Fibroblast of skin of left quadriceps (primary cell): ENCODE results near the gene GADD45A.
A peak's percentile ranks its signal among the peaks of the same experiment; 100 is the strongest.
"Not testable (repeated sequence)": the region's sequence is repeated elsewhere in the genome, so short reads cannot be mapped to it uniquely, and the experiment has no call there.

Source experiments
- DNase-seq, 2 experiments: peaks; one replicate each; pipeline ENCODE4 v3.0.0-alpha.2; 2013; ENCODE audit warnings: low read depth in 2 of 2

GADD45A gene

DNA sequence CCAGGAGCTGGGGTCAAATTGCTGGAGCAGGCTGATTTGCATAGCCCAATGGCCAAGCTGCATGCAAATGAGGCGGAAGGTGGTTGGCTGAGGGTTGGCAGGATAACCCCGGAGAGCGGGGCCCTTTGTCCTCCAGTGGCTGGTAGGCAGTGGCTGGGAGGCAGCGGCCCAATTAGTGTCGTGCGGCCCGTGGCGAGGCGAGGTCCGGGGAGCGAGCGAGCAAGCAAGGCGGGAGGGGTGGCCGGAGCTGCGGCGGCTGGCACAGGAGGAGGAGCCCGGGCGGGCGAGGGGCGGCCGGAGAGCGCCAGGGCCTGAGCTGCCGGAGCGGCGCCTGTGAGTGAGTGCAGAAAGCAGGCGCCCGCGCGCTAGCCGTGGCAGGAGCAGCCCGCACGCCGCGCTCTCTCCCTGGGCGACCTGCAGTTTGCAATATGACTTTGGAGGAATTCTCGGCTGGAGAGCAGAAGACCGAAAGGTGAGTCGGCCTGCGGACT, at the start of gene GADD45A:
TSS of gene GADD45A (plus strand) at position 135 of the 491 bp plus-strand sequence. CDS start at position 429, 294 bp downstream.
- peak; percentile 99 for DNase-seq

DNA sequence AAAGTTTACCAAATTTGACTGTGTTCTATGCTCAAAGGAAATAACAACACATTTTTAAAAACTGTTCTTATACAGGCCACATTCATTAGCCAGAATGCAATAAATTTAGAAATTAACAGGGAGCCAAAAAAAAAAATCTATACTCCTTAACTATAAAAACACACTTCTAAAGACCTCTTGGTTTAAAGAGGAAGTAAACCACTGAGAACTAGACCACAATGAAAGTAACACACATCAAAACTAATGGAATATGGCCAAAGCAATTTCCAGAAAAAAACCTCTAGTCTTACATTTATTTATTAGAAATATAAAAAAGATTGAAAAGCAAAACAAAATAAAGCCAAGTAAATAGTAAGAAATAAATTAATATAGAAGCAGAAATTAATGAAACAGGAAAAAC, 48.9 kb upstream of the GADD45A start:
- no peak for DNase-seq

- DNase-seq = no peak
Observed at GRCh38 chr1:67639361-67639760, 45.6 kb upstream of the GADD45A start.

DNA sequence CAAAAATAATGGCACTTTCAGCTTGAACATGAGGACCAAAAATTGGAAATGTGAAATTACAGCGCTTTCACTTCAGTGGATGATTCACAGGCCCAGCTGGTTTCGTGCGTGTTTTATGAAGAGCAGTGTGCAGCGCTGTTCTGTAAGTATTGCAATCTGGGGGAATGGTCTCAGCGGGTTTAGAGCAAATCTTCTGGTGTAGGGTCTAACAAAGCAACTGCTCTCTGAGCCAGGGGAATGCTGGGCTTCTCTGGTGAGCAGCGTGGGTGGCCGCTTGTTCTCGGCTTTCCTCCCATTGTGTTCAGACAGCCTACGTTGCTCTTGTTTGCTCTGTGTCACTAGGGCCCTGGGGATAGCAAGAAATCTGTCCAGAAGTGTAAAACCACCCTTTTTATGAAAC, 42.4 kb upstream of the GADD45A start:
- DNase-seq = no peak

- no peak for DNase-seq
Observed at GRCh38 chr1:67644566-67644965, 40.4 kb upstream of the GADD45A start.

- no peak for DNase-seq
Observed at GRCh38 chr1:67645495-67646144, 39.4 kb upstream of the GADD45A start.

DNA sequence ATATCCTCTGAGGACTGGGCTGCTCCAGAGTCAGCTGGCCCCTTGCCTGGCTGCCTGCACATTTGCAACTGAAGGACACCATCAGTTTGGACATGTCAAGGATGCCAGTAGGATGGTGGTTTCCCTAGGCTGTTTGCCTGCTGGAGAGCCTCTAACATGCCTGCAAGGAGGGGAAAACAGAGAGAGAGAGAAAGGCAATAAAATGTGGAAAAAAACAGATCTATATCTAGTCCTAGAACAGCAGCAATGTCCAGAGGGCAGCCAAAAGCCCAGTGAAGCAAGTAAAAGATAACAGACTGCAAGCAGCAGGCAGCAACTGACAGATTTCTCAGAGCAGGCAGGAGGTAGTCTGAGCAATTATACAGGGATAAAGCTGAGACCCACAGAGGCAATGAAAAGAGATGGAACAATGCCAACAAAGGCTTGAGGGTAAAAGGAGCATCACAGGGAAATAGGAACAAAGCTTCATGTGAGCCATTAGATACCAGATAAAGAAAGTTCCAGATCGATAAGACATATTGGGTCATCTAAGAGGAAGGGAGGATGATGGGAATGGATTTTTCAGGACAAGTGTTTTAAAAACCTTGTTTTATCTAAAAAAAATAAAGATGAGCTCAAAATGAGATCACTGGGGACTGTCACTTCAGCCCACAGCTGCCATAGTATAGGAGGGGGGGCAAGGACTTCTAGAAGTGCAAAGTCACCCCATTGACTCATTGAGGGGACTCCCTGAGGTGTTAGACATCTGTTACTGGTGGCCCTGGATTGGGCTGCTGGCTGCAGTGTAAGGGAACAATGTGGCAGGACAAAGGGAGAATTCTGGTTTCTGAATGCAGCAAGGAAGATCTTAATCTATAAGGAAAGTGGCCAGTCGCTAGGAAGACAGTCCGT, 38.6 kb upstream of the GADD45A start:
- no peak for DNase-seq

DNA sequence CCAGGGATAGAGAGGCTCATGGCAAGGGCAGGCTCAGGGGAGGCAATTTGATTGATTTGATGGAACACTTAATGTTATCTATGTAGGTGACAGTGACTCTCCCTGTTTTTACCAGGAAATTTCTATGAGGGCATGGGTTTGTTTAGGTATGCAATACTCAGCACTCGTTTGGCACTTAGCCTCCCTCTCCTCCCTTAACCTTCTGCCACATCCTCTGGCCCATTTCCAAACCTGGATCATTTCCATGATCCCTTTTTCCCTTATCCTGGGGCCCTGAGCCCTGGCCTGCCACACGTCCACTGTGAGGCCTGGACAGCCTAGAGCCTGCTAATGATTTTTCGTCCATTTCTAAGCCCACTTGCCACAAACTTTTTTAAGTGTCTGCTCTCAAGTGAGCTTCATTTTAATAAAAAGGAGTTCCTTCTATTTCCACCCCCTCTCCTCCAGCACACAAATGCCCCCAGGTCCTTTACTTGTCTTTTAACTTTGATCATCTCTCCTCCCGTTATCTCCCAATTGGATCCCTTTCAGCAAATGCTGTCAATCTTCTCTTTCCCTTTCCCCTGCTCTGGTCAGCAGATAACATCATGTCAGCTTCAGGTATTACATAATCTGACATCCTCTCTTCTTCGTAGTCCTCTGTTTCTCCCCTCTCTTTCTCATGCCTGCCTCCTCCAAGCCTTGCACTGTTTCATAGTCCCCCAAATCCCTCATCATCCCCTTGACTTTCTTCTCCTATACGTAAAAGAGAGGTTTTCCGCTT, 37.8 kb upstream of the GADD45A start:
- no peak for DNase-seq

DNA sequence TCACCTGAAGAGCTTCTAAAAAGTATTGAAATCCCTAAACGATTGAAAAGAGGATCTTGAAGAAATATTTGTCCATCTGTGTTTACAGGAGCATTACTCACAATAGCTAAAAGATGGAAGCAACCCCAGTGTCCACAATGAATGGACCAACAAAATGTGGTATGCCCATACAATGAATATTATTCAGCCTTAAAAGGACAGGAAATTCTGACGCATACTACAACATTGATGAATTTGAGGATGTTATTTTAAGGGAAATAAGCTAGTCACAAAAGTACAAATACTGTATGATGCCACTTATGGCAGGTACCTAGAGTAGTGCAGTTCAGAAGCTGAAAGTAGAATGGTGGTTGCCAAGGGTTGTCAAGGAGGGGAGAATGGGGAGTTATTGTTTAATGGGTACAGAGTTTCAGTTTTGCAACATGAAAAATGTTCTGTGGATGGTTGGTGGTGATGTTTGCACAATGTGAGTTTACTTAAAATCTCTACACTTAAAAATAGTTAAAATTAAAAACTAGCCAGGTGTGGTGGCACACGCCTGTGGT, 37.1 kb upstream of the GADD45A start:
- no peak for DNase-seq

- no peak for DNase-seq
Observed at GRCh38 chr1:67648582-67649326, 36.2 kb upstream of the GADD45A start.

- DNase-seq = no peak
Observed at GRCh38 chr1:67650061-67650460, 34.9 kb upstream of the GADD45A start.

GRCh38 chr1:67651031-67651430, 34.0 kb upstream of the GADD45A start:
- DNase-seq = no peak

DNA sequence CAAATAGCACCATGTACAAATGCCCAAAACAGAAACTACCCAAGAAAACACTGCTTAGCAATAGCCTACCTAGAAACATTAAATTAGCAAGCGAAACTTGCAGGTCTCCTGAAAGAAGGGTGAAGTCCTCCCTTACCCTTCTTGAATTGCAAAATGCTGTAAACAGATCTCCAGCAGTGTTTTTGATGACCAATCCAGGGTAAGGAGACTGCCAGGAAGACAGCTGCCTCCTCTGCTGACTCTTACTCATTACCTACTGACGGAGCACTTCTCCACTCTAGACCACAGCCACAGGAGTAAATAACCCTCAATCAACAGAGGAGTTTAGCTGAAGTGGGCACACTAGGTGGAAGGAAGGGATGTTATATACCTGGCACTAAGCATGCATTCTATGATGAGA, 32.2 kb upstream of the GADD45A start:
- DNase-seq = no peak

DNA sequence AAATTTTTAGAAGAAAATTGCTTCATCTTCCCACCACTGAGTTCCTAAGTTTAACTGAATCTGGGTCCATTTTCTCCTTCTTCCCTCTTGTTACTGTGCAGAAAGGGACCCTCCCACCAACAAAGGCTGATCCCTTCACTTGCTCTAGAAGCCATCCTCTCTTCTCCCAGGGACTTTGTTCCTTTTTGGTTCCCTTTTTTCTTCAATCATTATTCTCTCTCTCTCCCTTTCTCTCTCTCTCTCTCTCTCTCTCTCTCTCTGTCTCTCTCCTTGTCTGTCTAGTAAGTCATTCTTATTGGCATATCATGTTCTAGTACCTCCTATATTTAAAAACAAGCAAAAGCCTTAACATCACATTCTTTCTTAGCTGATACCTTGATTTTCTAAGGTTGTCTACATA, 31.7 kb upstream of the GADD45A start:
- no peak for DNase-seq

DNA sequence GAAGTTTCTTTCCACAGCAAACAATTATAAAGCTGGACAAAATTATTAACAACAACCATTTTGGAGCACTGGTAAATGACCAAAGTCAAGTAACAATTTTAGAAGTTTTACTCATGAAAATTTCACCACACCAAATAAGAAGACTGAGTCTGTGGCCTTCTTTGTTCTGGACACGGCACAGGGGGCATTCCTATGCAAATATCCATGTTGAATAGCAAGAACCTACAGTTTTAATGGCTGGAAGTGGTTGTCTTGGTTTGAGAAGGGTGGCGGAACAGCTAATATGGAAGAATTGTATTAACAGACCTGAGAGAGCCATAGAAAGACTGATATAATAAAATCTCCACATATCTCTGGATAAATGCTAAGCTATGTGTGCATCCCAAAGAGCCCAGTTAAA, 29.4 kb upstream of the GADD45A start:
- no peak for DNase-seq

- not testable (repeated sequence) for DNase-seq
Observed at GRCh38 chr1:67657152-67657551, 27.8 kb upstream of the GADD45A start.

- DNase-seq = no peak
Observed at GRCh38 chr1:67659229-67659628, 25.8 kb upstream of the GADD45A start.

DNA sequence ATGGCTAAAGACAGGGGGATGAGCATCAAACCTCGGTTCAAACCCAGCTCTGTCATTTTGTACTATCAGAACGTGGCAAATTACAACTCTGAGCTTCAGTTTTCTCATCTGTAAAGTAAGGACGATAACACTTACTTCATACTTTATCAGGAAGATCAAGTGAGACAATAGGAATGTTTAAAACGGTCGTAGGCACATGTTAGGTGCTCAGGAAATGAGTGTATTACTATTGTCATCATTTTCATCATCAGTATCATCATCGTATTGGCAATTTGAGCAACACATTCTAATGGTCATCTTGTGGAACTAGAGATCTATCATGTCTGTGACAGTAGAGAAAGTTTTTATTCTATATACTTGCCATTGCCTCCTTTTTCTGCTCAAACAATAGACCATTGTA, 22.1 kb upstream of the GADD45A start:
- no peak for DNase-seq

DNA sequence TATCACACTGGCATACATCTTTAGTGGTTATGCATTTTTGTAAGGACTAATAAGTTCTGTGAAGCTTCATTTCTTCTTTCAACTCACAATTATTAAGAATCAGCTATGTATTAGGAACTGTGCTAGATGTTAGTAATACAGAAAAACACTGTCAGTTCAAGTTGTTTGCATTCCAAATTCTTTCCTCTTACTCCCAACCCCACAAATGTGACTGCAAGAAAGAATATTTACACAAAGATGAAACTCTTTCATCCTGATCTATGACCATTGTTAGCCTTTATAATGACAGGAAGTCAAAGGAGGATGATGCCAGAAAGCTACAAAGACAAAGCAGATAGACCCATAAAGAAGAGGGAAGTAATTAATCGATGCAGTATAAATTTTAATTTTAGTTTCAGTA, 21.0 kb upstream of the GADD45A start:
- DNase-seq = no peak

DNA sequence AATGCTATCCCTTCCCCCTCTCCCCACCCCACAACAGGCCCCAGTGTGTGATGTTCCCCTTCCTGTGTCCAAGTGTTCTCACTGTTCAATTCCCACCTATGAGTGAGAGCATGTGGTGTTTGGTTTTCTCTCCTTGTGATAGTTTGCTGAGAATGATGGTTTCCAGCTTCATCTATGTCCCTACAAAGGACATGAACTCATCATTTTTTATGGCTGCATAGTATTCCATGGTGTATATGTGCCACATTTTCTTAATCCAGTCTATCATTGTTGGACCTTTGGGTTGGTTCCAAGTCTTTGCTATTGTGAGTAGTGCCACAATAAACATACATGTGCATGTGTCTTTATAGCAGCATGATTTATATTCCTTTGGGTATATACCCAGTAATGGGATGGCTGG, 19.7 kb upstream of the GADD45A start:
- not testable (repeated sequence) for DNase-seq

DNA sequence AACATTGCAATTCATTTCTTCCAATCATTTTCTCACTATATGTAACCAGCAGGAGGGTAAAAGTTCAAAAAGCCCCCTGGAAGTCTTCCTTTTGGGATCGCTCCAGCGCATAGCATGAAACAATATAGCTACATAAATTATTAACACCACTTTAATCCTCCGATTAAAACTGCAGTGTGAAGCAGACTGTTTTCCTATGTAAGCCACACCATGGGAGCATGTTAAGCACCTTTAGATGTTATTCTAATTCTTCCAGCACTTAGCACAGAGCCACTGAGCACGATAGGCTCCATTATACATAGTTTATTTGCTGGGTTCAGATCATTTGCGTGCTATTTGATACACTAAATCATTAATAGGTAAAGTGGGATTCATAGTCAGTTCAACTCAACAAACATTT, 18.4 kb upstream of the GADD45A start:
- DNase-seq = no peak
